Measurements from ENCODE around the gene ALPL.

The ALPL gene

DNA sequence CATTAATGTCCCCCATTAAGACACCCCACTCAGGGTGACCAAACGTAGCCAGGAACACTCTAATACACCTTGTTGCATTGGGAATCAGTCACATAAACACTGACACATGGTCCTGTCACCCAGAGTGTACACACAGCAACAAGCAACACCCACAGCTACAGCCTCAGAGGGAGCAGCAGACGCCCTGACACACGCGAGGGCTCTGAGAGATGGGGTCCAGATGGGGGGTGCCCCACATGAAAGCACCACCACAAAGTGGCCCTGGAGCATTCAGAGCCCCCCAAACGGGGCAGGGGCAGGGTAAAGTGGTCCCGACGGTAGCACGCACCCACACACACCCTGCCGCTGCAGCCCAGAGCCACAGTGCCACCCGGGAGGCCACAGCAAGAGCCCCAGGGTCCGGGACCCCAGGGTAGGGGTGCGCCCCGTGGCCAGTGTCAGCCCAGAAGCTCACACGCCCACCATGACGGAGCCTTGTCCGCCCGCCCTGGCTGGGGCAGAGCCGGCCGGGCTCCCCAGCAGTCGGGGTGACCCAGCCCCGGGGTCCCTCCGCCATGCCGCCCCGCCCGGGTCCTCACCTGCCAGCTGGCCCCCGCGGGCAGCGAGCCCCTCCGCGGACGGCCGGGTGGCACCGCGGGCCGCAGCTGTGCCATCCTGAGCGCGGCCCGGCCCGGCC is 112.7 kb downstream of the ALPL start:
- no peak for DNase-seq

- DNase-seq = no peak
Observed at GRCh38 chr1:21622466-21623315, 113.5 kb downstream of the ALPL start.

GRCh38 chr1:21623410-21623961 is 114.3 kb downstream of the ALPL start:
- peak; percentile 19 to 76 for DNase-seq

- peak; percentile 96 to 98 for DNase-seq
Observed at GRCh38 chr1:21624571-21625389, 115.6 kb downstream of the ALPL start.

GRCh38 chr1:21625390-21626190 is 116.4 kb downstream of the ALPL start:
- no peak for DNase-seq

- DNase-seq = no peak
Observed at GRCh38 chr1:21626921-21627339, 117.7 kb downstream of the ALPL start.
